HG03565 (cell line): ENCODE measurements around the gene FAM219A.
"Not testable (repeated sequence)": the region's sequence is repeated elsewhere in the genome, so short reads cannot be mapped to it uniquely, and the experiment has no call there.

Source experiments
- ATAC-seq: cut with Tn5 transposase; IDR thresholded peaks from one replicate; pipeline ENCODE4 v1.9.1; 2021; ENCODE audit warnings: mild to moderate bottlenecking, moderate library complexity; ENCODE audit not compliant: unreplicated experiment

Gene FAM219A

DNA sequence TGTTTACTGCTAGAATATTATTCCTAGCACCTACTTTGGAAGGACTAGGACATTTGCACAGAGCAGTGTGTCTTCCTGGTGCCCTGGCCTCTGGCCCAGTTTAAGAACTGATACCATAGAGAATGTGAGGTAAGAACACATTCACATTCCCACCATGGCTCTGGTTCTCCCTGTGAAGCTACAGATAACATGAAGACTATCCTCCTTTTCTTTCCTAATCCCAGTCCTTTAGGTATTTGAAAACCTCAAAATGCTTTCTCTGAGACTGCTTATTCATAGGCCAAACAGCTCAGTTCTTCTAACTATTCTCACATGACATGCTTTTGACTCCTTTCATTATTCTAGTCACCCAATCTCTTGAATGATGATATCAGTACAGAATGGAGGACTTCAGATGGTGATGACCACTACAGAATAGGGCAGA, 11.9 kb downstream of the FAM219A start:
- ATAC-seq: no peak

DNA sequence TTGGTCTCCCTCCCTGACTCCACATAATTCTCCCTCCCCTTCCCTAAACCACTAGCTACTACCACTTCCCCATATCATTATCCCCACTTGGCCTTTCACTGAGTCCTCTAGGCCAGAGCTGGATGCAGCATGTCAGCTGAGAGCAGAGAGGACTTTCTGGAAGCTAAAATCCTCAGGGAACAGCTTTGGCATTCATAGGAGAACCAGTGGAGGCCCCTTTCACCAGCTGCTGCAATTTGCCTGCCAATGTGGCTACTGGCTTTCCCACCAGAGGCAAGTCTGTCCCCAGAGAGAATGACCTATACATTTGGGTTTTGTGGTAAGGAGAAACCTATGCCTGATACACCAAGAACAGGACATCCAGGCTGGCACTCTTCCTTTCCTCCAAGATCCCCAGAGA, 14.4 kb downstream of the FAM219A start:
- ATAC-seq: no peak

DNA sequence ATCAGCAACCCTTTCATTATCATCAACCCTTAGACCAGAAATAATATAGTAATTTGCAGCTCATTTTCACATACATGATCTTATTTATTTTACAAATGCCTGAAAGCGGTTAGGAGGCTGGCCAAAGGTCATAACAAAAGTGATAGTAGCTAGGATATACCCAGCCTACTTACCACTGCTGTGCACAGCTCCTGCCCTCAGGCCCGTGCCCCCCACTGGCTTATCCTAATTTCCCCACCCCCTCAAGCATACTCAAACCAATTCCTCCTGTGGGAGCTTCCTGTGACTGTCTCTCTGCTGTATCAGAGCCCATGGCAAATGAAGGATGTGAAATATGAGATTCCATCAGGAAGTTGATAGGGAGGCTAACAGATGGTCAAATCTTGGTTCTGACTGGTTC, 14.8 kb downstream of the FAM219A start:
- no peak for ATAC-seq

DNA sequence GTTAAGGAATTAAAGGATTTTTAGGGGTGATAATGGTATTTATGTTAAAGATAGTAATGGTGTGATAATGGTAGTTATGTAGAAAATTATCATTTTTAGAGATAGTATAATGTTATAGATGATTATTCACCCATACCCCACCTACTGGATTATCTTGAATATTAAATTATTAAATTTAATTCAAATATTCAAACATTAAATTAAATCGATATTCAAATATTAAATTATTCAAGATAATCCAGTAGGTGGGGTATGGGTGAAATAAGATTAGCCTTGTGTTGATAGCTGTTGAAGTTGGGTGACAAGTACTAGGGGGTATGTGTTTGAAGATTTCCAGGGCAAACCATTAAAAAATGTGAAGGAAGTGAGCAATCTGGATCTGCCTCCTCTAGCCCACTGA, 15.6 kb downstream of the FAM219A start:
- ATAC-seq: no peak

DNA sequence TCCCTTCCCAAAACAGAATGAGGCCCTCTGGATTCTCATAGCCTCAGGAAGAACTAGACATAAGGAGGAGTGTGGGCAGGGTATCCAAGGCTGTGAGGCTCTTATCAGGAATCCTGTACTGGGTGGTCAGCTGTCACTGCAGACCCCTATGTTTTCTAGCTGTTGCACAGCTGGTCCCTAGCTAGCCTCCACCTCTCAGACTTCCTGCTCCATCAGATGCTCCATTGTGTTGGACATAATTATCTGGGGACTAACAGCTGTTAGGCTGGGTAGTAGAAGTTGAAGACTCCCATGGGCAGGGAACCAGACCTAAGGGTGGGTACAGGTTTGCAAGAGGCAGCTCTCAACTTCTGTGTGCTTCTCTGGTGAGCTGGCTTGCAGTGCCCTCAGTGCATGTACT, 18.4 kb downstream of the FAM219A start:
- no peak for ATAC-seq

DNA sequence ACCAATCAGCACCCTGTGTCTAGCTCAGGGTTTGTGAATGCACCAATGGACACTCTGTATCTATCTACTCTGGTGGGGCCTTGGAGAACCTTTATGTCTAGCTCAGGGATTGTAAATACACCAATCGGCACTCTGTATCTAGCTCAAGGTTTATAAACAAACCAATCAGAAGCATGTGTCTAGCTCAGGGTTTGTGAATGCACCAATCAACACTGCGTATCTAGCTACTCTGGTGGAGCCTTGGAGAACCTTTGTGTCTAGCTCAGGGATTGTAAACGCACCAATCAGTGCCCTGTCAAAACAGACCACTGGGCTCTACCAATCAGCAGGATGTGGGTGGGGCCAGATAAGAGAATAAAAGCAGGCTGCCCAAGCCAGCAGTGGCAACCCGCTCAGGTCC, 19.9 kb downstream of the FAM219A start:
- ATAC-seq: not testable (repeated sequence)

DNA sequence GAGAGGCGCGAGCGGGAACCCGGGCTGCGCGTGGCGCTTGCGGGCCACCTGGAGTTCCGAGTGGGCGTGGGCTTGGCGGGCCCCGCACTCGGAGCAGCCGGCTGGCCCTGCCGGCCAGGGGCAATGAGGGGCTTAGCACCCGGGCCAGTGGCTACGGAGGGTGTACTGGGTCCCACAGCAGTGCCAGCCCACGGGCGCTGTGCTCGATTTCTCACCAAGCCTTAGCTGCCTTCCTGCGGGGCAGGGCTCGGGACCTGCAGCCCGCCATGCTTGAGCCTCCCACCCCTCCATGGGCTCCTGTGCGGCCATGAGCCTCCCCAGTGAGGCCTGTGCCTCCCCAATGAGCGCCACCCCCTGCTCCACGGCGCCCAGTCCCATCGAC, 20.5 kb downstream of the FAM219A start:
- ATAC-seq: not testable (repeated sequence)

DNA sequence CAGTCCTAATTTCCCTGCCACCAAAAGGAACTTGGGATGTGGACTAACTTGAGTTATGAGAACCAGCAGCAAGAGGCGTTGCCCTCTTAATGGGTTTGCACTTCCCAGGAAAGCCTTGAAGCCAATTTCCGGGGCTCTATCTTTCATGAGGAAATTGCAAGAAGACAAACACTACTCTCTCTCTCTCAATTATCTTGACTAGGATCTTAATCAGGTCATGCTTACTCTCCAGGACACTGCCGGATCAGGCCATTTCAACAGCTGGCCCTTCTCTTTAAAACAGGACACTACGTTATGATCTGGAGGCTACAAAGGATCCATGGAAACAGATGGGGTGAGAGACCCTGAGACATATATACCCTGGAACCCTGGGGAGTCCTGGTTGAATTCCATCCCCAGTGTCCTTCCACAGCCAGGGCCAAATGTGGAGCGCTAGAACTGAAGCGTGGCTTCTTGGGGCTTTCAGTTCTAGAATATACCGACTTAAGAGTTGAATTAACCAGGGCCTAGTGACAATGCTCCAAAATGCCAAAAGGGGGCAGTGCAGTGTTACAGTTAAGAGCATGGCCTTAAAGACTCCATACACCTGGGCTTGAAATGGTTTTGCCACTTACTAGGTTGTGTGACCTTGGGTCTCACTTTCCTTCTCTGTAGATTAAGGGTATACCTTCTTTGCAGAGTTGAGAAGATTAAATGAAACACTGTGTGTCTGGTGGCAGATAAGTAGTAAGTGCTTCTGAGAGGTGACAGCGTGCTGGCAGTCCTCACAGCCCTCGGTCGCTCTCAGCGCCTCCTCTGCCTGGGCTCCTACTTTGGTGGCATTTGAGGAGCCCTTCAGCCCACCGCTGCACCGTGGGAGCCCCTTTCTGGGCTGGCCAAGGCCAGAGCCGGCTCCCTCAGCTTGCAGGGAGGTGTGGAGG, 21.1 kb downstream of the FAM219A start:
- ATAC-seq: no peak

DNA sequence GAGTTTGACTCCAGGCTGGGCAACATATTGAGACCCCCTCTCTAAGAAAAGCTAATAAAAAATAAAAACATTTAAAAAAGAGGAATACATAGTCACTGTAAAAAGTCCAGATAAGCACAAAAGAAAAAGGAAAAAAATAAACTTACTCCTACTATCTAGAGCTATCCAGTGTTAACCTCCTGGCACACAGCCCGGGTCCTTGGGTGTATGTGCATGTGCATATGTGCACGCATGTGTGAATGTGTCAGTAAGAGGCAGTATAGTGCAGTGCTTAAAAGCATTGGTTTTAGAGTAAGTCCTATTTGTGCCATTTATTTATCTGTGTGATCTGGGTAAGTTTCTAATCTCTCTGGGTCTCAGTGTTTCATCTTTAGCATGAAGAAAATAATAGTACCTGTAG, 26.7 kb downstream of the FAM219A start:
- no peak for ATAC-seq

DNA sequence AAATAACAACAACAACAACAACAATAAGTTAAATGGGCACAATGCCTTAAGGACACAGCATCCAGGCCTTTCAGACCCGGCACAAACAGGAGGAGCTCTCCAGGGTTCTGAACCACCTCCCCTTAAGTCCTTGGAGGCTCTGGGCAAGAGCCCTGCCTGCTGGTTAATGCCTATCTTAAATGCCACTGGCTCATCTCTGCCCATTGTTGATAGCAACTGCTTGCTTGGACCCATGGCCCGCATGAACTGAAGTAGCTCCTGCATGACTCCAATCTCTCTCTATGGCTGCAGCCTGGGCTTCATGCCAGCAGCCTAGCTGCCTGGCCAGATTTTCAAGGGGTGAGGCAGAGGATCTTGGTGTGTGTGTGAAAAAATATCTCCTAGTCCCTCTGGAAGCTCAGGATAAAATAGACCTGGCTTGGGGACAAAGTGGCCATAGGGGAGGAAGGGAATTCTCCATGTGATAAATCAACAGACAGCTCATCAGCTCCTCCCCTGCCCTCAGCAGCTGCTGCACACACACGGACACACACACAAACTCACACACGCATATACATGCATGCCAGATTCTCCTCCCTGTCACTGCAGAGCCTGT, 27.4 kb downstream of the FAM219A start:
- ATAC-seq: no peak

DNA sequence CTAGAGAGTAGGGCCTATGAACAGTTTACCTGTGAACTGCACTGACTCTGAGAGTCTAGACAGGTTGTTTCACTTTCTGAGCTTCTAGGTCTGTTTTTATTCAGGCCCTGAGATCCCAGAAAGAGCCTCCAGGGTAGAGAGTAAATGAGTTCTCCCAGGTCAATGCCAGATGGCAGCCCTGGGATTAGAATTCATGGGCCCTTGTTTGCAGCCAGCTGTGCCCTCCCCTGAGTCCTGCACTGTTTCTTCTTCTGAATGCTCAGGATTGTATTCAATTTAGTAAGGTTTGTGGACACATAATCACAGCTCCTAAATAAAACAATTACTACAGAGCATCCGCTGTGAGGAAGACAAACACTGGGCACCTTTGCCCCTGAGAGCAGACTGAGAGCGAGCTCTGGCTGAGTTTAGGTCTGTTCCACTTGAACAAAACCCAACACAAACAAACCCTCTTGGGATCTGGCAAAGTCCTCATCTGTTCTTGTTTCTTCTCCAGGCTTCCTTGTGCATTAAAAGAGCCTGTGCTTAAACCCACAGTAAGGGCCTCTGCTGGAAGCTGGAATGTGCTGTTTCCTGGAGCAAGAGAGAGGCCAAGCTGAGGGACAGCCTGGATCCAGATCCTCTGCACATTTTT, 29.9 kb downstream of the FAM219A start:
- ATAC-seq: no peak

DNA sequence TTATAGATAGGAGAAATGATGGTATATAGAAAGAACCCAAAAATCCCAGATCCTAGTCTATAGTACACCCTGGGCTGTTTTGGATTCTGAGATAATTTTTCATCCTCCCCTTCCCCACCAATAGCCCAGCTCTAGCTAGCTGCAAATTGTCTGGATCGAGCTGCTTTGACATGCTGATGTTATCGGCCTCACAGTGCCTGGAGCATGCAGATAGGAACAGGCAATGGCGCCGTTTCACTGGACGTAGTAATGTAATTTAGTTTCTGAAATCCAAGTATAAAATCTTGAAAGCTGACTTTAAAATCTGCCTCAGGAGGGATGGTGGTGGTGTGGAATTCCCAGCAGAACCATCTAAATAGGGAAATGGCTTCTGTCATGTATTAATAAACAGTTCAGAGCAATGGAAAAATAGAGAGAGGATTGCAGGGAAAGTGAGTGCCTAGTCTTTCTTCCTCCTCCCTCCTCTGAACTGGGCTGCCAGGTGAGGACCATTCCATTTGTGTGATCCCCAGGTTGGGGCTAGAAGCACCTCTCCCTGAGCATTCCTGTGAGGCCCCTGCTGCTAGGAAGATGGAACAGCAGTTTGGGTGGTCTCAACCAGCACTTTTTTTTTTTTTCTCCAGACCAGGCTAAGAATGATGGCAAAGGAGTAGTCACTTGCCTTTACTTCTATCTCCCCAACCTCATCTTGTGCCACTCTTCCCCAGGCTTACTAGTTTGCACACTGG, 31.9 kb downstream of the FAM219A start:
- no peak for ATAC-seq

DNA sequence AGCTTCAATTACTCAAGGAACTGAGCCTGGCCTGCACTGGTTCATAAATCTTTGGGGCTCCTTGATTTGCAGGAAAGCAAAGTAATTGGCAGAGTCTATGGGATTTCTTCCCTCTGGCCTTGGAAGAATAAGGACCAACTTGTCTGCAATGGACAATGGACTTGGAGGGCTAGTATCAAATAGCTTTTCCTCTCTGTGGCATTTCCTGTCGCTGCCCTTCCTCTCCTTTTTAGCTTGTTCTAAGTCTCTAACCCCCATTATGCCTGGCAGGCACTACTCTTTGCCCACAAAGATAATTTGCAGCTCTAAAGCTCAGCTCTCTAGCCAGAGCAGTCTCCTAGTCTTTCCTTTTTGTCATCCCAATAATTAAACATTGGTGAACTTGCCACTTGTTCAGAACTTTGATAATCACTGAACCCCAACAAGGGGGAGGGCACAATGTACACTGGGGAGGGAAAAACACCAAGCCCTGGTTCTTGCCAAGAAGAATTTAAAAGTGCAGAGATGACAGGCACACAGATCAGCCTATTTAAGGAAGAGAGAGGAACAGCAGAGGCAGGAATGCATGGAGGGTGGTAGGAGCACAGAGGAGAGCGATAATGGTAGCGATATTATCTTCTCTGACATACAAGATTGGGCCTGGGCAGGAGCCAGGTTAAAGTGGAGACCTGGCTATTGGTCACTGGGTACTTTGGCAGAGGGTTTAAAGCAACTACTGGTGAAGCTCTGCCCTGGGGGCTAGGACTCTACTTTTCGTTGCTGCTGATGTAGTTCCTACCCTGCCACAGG, 38.5 kb downstream of the FAM219A start:
- no peak for ATAC-seq

DNA sequence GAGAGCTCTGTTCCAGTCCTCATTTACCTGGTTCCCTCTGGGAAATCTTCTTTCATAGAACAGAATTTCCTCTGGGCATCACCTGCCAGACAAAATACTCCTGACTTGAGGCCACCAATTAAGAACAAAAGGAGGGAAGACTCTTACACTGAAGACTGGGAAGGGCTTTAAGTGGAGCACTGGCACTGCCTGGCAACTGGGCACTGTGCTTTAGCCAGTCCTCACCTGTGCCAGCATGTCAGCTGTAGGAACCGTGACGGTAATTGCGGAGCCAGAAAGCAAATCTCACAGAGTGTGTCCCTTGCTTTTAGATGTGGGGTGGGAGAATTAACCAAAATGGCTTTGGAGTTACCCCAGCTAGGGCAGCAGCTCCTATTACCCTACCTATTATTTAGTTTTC, 40.6 kb downstream of the FAM219A start:
- no peak for ATAC-seq

DNA sequence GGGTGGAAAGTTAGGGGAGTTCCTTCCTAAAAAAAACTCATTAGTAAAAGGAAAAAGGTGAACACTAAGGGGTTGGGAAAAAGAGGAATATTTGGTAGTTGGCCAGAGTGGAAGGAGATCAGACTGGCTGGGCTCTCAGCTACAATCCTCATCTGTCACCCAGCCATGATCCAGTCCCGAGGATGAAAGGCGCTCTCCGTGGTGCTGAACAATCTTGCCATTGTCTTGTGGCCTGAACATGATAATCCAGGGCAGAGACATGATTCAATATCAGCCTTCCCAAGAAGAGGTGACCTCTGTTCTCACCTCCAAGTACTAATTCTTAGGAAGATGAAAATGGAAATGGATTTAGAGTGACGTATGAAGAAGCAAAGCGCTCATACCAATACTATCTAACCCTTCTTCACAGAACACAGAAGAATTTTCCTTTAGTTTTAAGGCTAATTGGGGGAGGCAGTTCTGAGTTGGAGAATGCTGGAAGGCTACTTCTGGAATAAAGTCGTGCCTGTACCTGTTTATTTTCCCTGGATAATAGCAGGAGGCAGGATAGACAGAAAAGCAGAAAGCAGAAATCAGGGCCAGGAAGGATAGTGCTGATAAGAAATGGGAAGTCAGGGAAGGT, 45.0 kb downstream of the FAM219A start:
- no peak for ATAC-seq

DNA sequence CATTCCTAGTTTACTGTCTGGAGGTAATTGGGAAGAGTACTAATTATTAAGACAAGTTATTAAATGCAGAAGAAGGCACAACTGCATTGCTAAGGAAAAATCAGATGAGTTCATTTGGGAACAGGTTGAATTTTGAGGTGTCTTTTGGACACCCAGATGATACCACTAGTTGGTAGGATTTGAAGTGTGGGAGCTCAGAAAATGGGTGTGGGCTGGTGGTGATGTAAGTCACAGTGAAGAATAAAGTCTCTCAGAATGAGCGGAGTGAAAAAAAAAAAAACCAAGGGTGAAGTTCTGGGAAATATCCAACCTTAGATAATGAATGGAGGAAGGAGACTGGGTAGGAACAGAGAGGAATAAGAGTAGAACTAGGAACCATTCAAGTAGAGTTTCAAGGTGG, 46.0 kb downstream of the FAM219A start:
- no peak for ATAC-seq

DNA sequence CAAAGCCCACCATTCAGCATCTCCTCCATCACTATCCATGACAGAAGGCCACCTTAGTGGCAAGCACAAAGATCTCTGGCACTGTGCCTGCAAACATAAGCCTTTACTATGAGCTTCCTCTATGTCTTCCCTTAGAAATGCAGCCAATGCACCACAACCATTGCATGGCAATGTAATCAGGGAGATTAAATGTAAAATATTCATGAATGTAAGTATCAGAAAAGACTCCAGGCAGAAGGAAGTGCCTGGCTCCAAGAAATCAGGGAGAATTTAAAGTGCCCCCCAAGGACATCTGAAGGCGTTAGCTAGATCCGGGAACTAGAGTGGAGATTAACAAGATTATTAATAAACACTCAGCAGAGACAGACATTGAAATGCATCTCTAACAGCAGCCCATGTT, 49.2 kb downstream of the FAM219A start:
- ATAC-seq: no peak

DNA sequence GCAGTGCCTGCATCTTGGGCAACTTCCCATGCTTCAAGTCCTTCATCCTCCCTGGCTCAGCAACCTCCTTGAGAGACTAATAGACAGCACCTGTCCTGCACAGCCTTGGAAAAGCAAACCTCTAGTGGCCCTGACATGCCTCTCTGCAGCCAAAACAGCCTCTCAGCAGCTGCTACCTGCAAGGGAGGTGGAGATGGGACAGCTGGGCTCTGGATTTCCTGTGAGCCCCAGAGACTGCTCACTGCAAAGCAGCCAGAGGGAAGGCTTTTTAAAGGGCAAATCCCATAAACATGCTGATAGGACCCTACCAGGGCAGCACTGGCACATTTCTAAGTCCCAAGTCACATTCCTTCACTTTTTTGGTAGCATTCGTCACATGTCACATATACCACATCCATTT, 50.2 kb downstream of the FAM219A start:
- ATAC-seq: no peak

DNA sequence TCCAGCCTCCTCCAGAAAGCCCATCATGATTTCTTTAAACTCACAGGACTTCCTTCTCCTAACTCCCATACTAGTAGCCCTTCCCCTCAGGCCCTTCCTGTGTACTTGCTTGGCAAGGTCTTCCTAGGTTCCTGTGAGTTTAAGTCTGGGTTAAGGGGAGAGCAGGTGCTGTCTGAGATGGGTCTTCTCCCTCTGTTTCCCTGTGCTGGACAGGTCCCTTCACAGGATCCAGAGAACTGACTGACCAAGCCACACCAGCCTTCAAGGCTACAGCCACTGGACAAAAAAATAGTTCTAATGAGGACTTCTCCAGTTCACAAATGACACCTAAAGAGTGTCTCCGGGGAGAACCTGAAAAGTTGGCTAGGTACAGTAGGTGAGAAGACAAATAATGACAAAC, 52.2 kb downstream of the FAM219A start:
- no peak for ATAC-seq

DNA sequence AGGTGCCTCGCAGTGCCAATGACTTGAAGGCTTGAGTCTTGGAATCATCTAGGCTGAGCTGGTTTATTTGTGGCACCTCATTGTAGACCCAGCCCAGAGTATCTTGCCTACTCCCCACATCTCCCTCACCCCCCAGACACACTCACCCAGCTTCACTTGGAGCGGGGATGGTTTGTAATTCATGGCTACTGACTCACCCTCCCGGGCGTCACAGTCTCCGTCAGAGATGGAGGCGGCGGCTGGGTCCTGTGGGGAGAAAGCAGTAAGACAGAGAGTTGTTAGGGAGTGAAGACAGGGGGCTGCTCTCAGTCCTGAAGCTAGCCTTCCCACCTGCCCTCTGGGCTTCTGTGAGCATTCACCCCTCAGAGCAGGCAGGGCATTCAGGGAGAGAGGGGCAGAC, 52.7 kb downstream of the FAM219A start:
- ATAC-seq: no peak
